Cerebellar nuclear complex (tissue), 1 donor: ENCODE data around the gene PXDC1.
"Not testable (repeated sequence)": the region's sequence is repeated elsewhere in the genome, so short reads cannot be mapped to it uniquely, and the experiment has no call there.

Experiments used
- DNase-seq, 2 experiments: peaks; one replicate each; lab custom pipeline; 2025; lab: John Stamatoyannopoulos, UW

The PXDC1 gene

GRCh38 chr6:3731700-3732099, 19.8 kb downstream of the PXDC1 start:
- no peak for DNase-seq

- no peak for DNase-seq
These were observed 21.7 kb downstream of the PXDC1 start for GRCh38 chr6:3729603-3730344.

GRCh38 chr6:3727593-3728108, 23.9 kb downstream of the PXDC1 start:
- DNase-seq = no peak

- DNase-seq = no peak
These were observed 24.5 kb downstream of the PXDC1 start for GRCh38 chr6:3727036-3727435.

- no peak for DNase-seq
These were observed 25.1 kb downstream of the PXDC1 start for GRCh38 chr6:3726421-3726820.

- no peak for DNase-seq
These were observed 26.1 kb downstream of the PXDC1 start for GRCh38 chr6:3725145-3726047.

- no peak for DNase-seq
These were observed 26.9 kb downstream of the PXDC1 start for GRCh38 chr6:3724451-3725144.

- no peak for DNase-seq
These were observed 27.5 kb downstream of the PXDC1 start for GRCh38 chr6:3723966-3724365.

GRCh38 chr6:3723251-3723650, 28.3 kb downstream of the PXDC1 start:
- DNase-seq = no peak

- DNase-seq = no peak
These were observed 28.7 kb downstream of the PXDC1 start for GRCh38 chr6:3722785-3723184.

GRCh38 chr6:3721810-3722621, 29.5 kb downstream of the PXDC1 start:
- no peak for DNase-seq

GRCh38 chr6:3720770-3721169, 30.7 kb downstream of the PXDC1 start:
- not testable (repeated sequence) for DNase-seq

- DNase-seq = no peak
These were observed 31.8 kb downstream of the PXDC1 start for GRCh38 chr6:3719462-3720308.

GRCh38 chr6:3718407-3718806, 33.1 kb downstream of the PXDC1 start:
- no peak for DNase-seq

- DNase-seq = no peak
These were observed 36.2 kb downstream of the PXDC1 start for GRCh38 chr6:3715285-3715684.

- no peak for DNase-seq
These were observed 36.7 kb downstream of the PXDC1 start for GRCh38 chr6:3714768-3715167.

GRCh38 chr6:3714111-3714510, 37.4 kb downstream of the PXDC1 start:
- DNase-seq = no peak

GRCh38 chr6:3712827-3713665, 38.5 kb downstream of the PXDC1 start:
- DNase-seq = no peak

- DNase-seq = no peak
These were observed 39.7 kb downstream of the PXDC1 start for GRCh38 chr6:3711776-3712175.

- no peak for DNase-seq
These were observed 41.1 kb downstream of the PXDC1 start for GRCh38 chr6:3710403-3710802.
